Upper lobe of left lung (tissue), 6 donors: ENCODE results near the gene ASIC3. TPM values are rescaled to one million over a fixed set of nuclear protein-coding genes. Genes with fewer than 3 reads are reported as not detected.
"Not testable (repeated sequence)": the region's sequence is repeated elsewhere in the genome, so short reads cannot be mapped to it uniquely, and the experiment has no call there.

Experiments
- ATAC-seq, 2 donors: fragments of 200-7000 bp; cut with Tn5 transposase; one replicate each; pipeline ENCODE4 v1.9.1; 2022; ENCODE audit warnings: mild to moderate bottlenecking in 2 of 2, moderate library complexity in 2 of 2; ENCODE audit not compliant: low FRiP score in 2 of 2
- DNase-seq, 2 donors: peaks; one replicate each; pipeline ENCODE4 v3.0.0-alpha.2; 2019 to 2020
- H3K27ac ChIP-seq, 4 donors: fragments of 200-600 bp; sonication (generic); one replicate each; pipeline ENCODE4 v1.5.1; 2016 to 2019
- H3K27me3 ChIP-seq, 4 donors: fragments of 200-600 bp; sonication (generic); one replicate each; pipeline ENCODE4 v1.5.1; 2017 to 2019
- H3K36me3 ChIP-seq, 4 donors: fragments of 200-600 bp; sonication (generic); one replicate each; pipeline ENCODE4 v1.5.1; 2016 to 2019
- H3K4me1 ChIP-seq, 4 donors: fragments of 200-600 bp; sonication (generic); one replicate each; pipeline ENCODE4 v1.5.1; 2018 to 2019
- H3K4me3 ChIP-seq, 4 donors: fragments of 200-600 bp; sonication (generic); one replicate each; pipeline ENCODE4 v1.5.1; 2017 to 2019; ENCODE audit warnings: mild to moderate bottlenecking in 2 of 4, moderate library complexity in 1 of 4
- H3K9me3 ChIP-seq, 4 donors: fragments of 200-600 bp; sonication (generic); one replicate each; pipeline ENCODE4 v1.5.1; 2018 to 2019
- EP300 ChIP-seq, 4 donors: sonication (generic); formaldehyde crosslinking; IDR thresholded peaks; one replicate each; pipeline ENCODE4 v1.5.1; 2017; ENCODE audit warnings: antibody characterized with exemption in 4 of 4, control low read depth in 2 of 4
- POLR2A ChIP-seq, 4 donors: fragments of 450-650 bp; IDR thresholded peaks; one replicate each; pipeline ENCODE4 v1.5.1; 2016 to 2017; ENCODE audit warnings: antibody characterized with exemption in 4 of 4, mild to moderate bottlenecking in 2 of 4
- POLR2AphosphoS5 ChIP-seq, 2 donors: sonication (generic); formaldehyde crosslinking; IDR thresholded peaks; one replicate each; pipeline ENCODE4 v1.5.1; 2017; ENCODE audit warnings: antibody characterized with exemption in 2 of 2
- WGBS, 2 donors: methylation state at CpG; one replicate each; pipeline ENCODE4 v1.1.5; 2017 to 2018; 5-methylcytosine and 5-hydroxymethylcytosine counted together
- total RNA-seq, 6 donors: library from RNA; depleted of rRNA in 4 of 6; stranded (reverse); fragments of >200 nt in 4 of 6; gene quantifications; one replicate each; pipeline versions ENCODE4 v1.1.0 to v1.2.1, GENCODE V29; 2016 to 2021
- TF ChIP-seq, protein P1 (sequence below), 6 experiments: fragments of 450-650 bp in 4 of 6; fragments of 200-600 bp in 2 of 6; sonication (generic) in 2 of 6; IDR thresholded peaks; one replicate each; pipeline ENCODE4 v1.5.1; 2016 to 2019; ENCODE audit warnings: antibody characterized with exemption in 6 of 6
- donor health status: DM: no; HTN: no; CAD: no; lungs with moderate emphysema.
- donor health status: DM: no; HTN: yes; CAD: no; lungs with severe emphysema.

The ASIC3 gene
- total RNA-seq, 6 donors from 2014 or later: 2.1 to 37.7 (median 4.0) TPM

DNA sequence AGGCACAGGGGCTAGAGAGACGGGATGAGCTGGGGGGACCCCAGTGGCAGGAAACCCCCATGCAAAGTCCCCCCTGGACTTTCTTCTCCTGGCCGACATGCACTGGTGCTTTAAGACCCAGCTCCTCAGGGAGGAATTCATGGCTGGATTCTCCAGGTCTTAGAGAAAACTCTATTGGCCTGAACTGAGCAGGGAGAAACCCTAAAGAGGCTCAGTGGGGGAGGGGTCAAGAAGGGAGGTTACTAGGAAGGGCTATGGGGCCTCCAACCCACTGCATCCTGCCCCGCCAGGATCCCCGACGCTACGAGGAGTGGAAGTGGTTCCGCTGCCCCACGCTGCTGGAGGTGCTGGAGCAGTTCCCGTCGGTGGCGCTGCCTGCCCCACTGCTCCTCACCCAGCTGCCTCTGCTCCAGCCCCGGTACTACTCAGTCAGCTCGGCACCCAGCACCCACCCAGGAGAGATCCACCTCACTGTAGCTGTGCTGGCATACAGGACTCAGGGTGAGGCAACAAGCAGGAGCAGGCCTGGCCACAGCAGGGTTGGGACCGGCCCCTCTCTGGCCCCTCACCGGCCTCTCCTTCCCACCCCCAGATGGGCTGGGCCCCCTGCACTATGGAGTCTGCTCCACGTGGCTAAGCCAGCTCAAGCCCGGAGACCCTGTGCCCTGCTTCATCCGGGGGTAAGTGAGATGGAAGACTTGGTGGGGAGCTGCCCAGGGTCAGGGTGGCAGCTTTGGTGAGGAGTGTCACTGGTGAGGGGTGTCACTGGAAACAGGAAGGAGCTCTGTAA is 37.8 kb upstream of the ASIC3 start:
- H3K9me3 ChIP-seq: no peaks in the 10 kb centered on the region
- peaks cover 0 to 12% (median 2%) of the 10 kb centered on the region in 4 donors for H3K27me3 ChIP-seq
- H3K36me3 ChIP-seq: peaks cover 0 to 5% (median 0%) of the 10 kb centered on the region in 4 donors
- DNase-seq (peak in 1 of 2 donors; percentile 49), ATAC-seq (peak; percentile 5 to 54)
- H3K27ac ChIP-seq: peak overlapping the region in 3 of 4 donors; percentile 0 to 54 (median 14)
- peak overlapping the region in 3 of 4 donors; percentile 9 to 38 (median 32) for H3K4me3 ChIP-seq
- WGBS, 2 donors: 8 to 28% methylated on average over 5 to 18 of the region's 18 CpGs
- TF ChIP-seq POLR2A (IDR thresholded peaks at IDR 0.05): peak in 1 of 4 donors; percentile 0
- TF ChIP-seq, protein P1, sequence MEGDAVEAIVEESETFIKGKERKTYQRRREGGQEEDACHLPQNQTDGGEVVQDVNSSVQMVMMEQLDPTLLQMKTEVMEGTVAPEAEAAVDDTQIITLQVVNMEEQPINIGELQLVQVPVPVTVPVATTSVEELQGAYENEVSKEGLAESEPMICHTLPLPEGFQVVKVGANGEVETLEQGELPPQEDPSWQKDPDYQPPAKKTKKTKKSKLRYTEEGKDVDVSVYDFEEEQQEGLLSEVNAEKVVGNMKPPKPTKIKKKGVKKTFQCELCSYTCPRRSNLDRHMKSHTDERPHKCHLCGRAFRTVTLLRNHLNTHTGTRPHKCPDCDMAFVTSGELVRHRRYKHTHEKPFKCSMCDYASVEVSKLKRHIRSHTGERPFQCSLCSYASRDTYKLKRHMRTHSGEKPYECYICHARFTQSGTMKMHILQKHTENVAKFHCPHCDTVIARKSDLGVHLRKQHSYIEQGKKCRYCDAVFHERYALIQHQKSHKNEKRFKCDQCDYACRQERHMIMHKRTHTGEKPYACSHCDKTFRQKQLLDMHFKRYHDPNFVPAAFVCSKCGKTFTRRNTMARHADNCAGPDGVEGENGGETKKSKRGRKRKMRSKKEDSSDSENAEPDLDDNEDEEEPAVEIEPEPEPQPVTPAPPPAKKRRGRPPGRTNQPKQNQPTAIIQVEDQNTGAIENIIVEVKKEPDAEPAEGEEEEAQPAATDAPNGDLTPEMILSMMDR (IDR thresholded peaks at IDR 0.05): no peak
- H3K4me1 ChIP-seq: peaks cover 43 to 69% (median 54%) of the 10 kb centered on the region in 4 donors

DNA sequence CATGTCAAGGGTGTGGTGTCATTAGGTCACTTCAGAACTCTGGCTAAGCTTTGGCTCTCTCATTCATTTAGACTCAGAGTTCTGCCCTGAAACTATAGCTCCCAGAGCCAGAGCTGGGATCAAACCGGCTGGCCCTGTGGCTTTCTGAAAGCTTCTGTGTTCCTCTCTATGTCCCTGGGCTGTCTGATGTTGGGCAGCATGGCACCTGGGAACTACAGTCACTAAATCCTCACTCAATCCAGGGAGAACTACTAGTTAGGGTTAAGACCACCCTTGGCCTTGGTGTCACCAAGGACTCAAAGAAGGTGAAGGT is 37.3 kb upstream of the ASIC3 start:
- TF ChIP-seq, protein P1 (IDR thresholded peaks at IDR 0.05): no peak
- TF ChIP-seq POLR2A (IDR thresholded peaks at IDR 0.05) (no peak), POLR2AphosphoS5 (IDR thresholded peaks at IDR 0.05) (no peak), EP300 (IDR thresholded peaks at IDR 0.05) (no peak)
- H3K27ac ChIP-seq: peak overlapping the region in 2 of 4 donors; percentile 0 to 54
- H3K4me3 ChIP-seq: peak overlapping the region in 2 of 4 donors; percentile 32 to 38
- H3K9me3 ChIP-seq: no peaks in the 10 kb centered on the region
- H3K27me3 ChIP-seq: peaks cover 0 to 12% (median 2%) of the 10 kb centered on the region in 4 donors
- no peak for ATAC-seq
- WGBS, 2 donors: 67% methylated on average over 1 of the region's 1 CpG; no CpG with 5 or more reads in 1 of the 2 donors
- no peak for DNase-seq
- H3K36me3 ChIP-seq: peaks cover 0 to 5% (median 0%) of the 10 kb centered on the region in 4 donors
- peaks cover 43 to 69% (median 54%) of the 10 kb centered on the region in 4 donors for H3K4me1 ChIP-seq

DNA sequence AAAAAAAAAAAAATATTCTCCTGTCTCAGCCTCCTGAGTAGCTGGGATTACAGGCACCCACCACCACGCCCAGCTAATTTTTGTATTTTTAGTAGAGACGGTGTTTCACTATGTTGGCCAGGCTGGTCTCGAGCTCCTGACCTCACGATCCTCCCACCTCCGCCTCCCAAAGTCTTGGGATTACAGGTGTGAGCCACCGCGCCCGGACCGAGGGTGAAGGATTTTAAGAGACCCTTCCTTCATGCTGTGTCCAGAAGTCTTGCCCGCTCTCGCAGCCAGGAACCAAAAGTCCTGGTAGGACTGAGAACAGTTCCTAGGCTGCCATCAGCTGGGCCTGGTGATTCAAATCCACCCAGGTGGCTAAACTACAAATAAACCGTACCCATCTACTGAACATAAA is 36.7 kb upstream of the ASIC3 start:
- H3K4me1 ChIP-seq: peaks cover 43 to 67% (median 54%) of the 10 kb centered on the region in 4 donors
- DNase-seq, ATAC-seq, H3K4me3 ChIP-seq, H3K9me3 ChIP-seq, H3K27ac ChIP-seq, H3K36me3 ChIP-seq: not testable (repeated sequence)
- WGBS, 2 donors: 86 to 89% methylated on average over 12 of the region's 12 CpGs
- peaks cover 0 to 12% (median 2%) of the 10 kb centered on the region in 4 donors for H3K27me3 ChIP-seq

DNA sequence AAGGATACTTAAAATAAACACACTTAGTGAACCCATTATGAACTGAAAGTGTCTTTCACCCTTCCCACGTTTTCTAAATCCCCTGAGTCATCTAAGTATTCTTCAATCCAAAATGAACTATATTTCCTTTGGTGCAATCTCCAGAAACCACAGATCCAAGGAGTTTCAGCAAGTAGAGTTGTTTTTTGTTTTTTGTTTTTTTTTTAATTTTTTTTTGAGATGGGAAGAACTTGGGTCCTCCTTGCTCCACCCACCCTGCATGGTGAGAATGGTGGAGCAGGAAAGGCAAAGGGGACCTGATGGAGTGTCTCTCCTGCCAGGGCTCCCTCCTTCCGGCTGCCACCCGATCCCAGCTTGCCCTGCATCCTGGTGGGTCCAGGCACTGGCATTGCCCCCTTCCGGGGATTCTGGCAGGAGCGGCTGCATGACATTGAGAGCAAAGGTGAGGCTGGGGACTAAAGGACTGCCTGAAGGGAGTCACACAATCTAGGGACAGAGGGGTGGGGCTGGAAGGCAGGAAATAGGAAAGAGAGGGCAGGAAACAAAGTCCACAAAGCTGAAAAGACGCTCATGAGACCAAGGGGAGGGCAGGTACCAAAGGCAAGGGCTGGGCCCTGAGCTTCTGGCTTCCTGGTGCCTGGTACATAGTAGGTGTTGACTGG is 36.2 kb upstream of the ASIC3 start:
- peaks cover 0 to 12% (median 2%) of the 10 kb centered on the region in 4 donors for H3K27me3 ChIP-seq
- H3K4me1 ChIP-seq: peaks cover 41 to 61% (median 51%) of the 10 kb centered on the region in 4 donors
- ATAC-seq: no peak
- H3K27ac ChIP-seq: no peak overlapping the region
- no peak for DNase-seq
- 64 to 71% methylated on average over 6 of the region's 6 CpGs for WGBS, 2 donors
- H3K9me3 ChIP-seq: no peaks in the 10 kb centered on the region
- no peak overlapping the region for H3K4me3 ChIP-seq
- TF ChIP-seq POLR2AphosphoS5 (IDR thresholded peaks at IDR 0.05): no peak
- TF ChIP-seq, protein P1 (IDR thresholded peaks at IDR 0.05): no peak
- no peak for TF ChIP-seq POLR2A (IDR thresholded peaks at IDR 0.05)
- TF ChIP-seq EP300 (IDR thresholded peaks at IDR 0.05): no peak
- H3K36me3 ChIP-seq: peaks cover 0 to 5% (median 0%) of the 10 kb centered on the region in 4 donors

DNA sequence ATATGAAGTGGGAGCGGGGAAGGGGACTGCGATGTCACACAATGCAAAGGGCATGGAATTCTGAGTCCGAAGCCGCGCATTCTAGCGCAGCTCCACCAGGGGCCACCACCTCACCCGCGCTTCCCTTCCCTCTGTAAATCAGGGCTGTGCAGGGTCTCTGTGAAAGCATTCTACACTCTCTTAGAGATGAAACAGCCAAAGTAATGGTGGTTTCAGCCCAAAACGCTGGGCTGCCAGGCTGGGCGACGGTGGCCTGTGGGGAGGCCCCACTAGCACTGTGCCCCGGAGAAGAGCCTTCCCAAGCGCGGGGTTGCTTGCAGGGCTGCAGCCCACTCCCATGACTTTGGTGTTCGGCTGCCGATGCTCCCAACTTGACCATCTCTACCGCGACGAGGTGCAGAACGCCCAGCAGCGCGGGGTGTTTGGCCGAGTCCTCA is 35.4 kb upstream of the ASIC3 start:
- DNase-seq (no peak), ATAC-seq (peak in 1 of 2 donors; percentile 29)
- H3K27ac ChIP-seq: no peak overlapping the region
- H3K4me1 ChIP-seq: peaks cover 42 to 60% (median 49%) of the 10 kb centered on the region in 4 donors
- peaks cover 0 to 5% (median 0%) of the 10 kb centered on the region in 4 donors for H3K36me3 ChIP-seq
- H3K9me3 ChIP-seq: no peaks in the 10 kb centered on the region
- no peak overlapping the region for H3K4me3 ChIP-seq
- no peak for TF ChIP-seq POLR2AphosphoS5 (IDR thresholded peaks at IDR 0.05)
- TF ChIP-seq, protein P1 (IDR thresholded peaks at IDR 0.05): peak in 3 of 6 experiments; percentile 27 to 44 (median 35)
- peaks cover 0 to 18% (median 2%) of the 10 kb centered on the region in 4 donors for H3K27me3 ChIP-seq
- 51 to 64% methylated on average over 8 to 18 of the region's 23 CpGs for WGBS, 2 donors
